Measurements from ENCODE around the gene SMO.

The SMO gene

GRCh38 chr7:129231666-129232065 lies 43.2 kb downstream of the SMO start:
- peaks cover 5% of the 10 kb centered on the region for H3K27me3 Mint-ChIP-seq (ENCODE audit: low read depth)
- H3K27ac Mint-ChIP-seq: no peak overlapping the region
- H3K36me3 Mint-ChIP-seq (ENCODE audit: low read depth): peaks cover 5% of the 10 kb centered on the region
- H3K9me3 Mint-ChIP-seq: no peaks in the 10 kb centered on the region
- peaks cover 13% of the 10 kb centered on the region for H3K4me1 Mint-ChIP-seq
- no peak for TF ChIP-seq CTCF (IDR thresholded peaks at IDR 0.05; ENCODE audit: unreplicated experiment in 3 of 3)
- no peak overlapping the region for H3K4me3 Mint-ChIP-seq

GRCh38 chr7:129238546-129238945 lies 50.1 kb downstream of the SMO start:
- H3K27me3 Mint-ChIP-seq (ENCODE audit: low read depth): peaks cover 5% of the 10 kb centered on the region
- no peak overlapping the region for H3K27ac Mint-ChIP-seq
- peaks cover 8% of the 10 kb centered on the region for H3K36me3 Mint-ChIP-seq (ENCODE audit: low read depth)
- no peak overlapping the region for H3K4me3 Mint-ChIP-seq
- H3K4me1 Mint-ChIP-seq: no peaks in the 10 kb centered on the region
- TF ChIP-seq CTCF (IDR thresholded peaks at IDR 0.05; ENCODE audit: unreplicated experiment in 3 of 3): no peak
- no peaks in the 10 kb centered on the region for H3K9me3 Mint-ChIP-seq

GRCh38 chr7:129240119-129240820 lies 51.8 kb downstream of the SMO start:
- Mint-ChIP-seq H3K27me3 (ENCODE audit: low read depth) (no peaks in the 10 kb centered on the region), H3K4me3 (no peak overlapping the region), H3K27ac (peak overlapping the region in 1 of 3 experiments; percentile 68), H3K36me3 (ENCODE audit: low read depth) (peaks cover 10% of the 10 kb centered on the region), H3K4me1 (no peaks in the 10 kb centered on the region), H3K9me3 (peaks cover 3% of the 10 kb centered on the region)
- TF ChIP-seq CTCF (IDR thresholded peaks at IDR 0.05; ENCODE audit: unreplicated experiment in 3 of 3): no peak

GRCh38 chr7:129244220-129244619 lies 55.8 kb downstream of the SMO start:
- Mint-ChIP-seq H3K4me3 (no peak overlapping the region), H3K36me3 (ENCODE audit: low read depth) (peaks cover 20% of the 10 kb centered on the region), H3K9me3 (peaks cover 10% of the 10 kb centered on the region), H3K4me1 (no peaks in the 10 kb centered on the region), H3K27ac (no peak overlapping the region), H3K27me3 (ENCODE audit: low read depth) (no peaks in the 10 kb centered on the region)
- TF ChIP-seq CTCF (IDR thresholded peaks at IDR 0.05; ENCODE audit: unreplicated experiment in 3 of 3): no peak

GRCh38 chr7:129245533-129245932 lies 57.1 kb downstream of the SMO start:
- TF ChIP-seq CTCF (IDR thresholded peaks at IDR 0.05; ENCODE audit: unreplicated experiment in 3 of 3): no peak
- Mint-ChIP-seq H3K9me3 (peaks cover 10% of the 10 kb centered on the region), H3K27ac (no peak overlapping the region), H3K4me3 (no peak overlapping the region), H3K27me3 (ENCODE audit: low read depth) (no peaks in the 10 kb centered on the region), H3K36me3 (ENCODE audit: low read depth) (peaks cover 22% of the 10 kb centered on the region), H3K4me1 (no peaks in the 10 kb centered on the region)

GRCh38 chr7:129247087-129247486 lies 58.7 kb downstream of the SMO start:
- Mint-ChIP-seq H3K4me3 (no peak overlapping the region), H3K27ac (no peak overlapping the region), H3K9me3 (peaks cover 10% of the 10 kb centered on the region), H3K27me3 (ENCODE audit: low read depth) (no peaks in the 10 kb centered on the region), H3K36me3 (ENCODE audit: low read depth) (peaks cover 24% of the 10 kb centered on the region), H3K4me1 (peaks cover 4% of the 10 kb centered on the region)
- no peak for TF ChIP-seq CTCF (IDR thresholded peaks at IDR 0.05; ENCODE audit: unreplicated experiment in 3 of 3)

All from nephron (organoid).